PC-9 (cell line): ENCODE results near the gene LELP1. TPM values are rescaled to one million over a fixed set of nuclear protein-coding genes. Genes with fewer than 3 reads are reported as not detected.
"Not testable (repeated sequence)": the region's sequence is repeated elsewhere in the genome, so short reads cannot be mapped to it uniquely, and the experiment has no call there.

Experiments used
- BruUV-seq: library from RNA; stranded (reverse); fragments of 400-500 nt; replicated peaks from 2 replicates; lab custom pipeline; 2021; lab: Mats Ljungman, UMichigan
- CTCF ChIA-PET: fragments of 300-600 bp; sonication (Branson Sonifier 250); formaldehyde crosslinking; loops from one replicate; lab custom pipeline; 2022; ENCODE audit warnings: antibody characterized with exemption; lab: Charles Lee
- POLR2A ChIA-PET: fragments of 300-600 bp; sonication (Branson Sonifier 250); formaldehyde crosslinking; loops from one replicate; lab custom pipeline; 2022; ENCODE audit warnings: antibody characterized with exemption; ENCODE audit not compliant: unreplicated experiment; lab: Charles Lee
- DNase-seq, 2 experiments: peaks; one replicate each; pipeline versions ENCODE4 v3.0.0 to v3.0.0-alpha.2; 2015 to 2022; ENCODE audit warnings: mixed read lengths in 1 of 2
- H2AFZ ChIP-seq: fragments of 200-600 bp; sonication (generic); 2 replicates; pipeline ENCODE4 v1.8.1; 2017; ENCODE audit warnings: antibody characterized with exemption
- H3F3A ChIP-seq: fragments of 200-600 bp; sonication (generic); 2 replicates; pipeline ENCODE4 v1.8.1; 2017; ENCODE audit warnings: antibody characterized with exemption, mild to moderate bottlenecking, low read depth; ENCODE audit not compliant: insufficient read depth
- H3K27ac ChIP-seq: fragments of 200-600 bp; sonication (generic); 2 replicates; pipeline ENCODE4 v1.6.1; 2016; ENCODE audit warnings: mixed run types
- H3K27me3 ChIP-seq: fragments of 200-600 bp; sonication (generic); 2 replicates; pipeline ENCODE4 v1.6.1; 2016; ENCODE audit warnings: low read depth, mixed run types; ENCODE audit not compliant: insufficient read depth
- H3K36me3 ChIP-seq: fragments of 200-600 bp; sonication (generic); 2 replicates; pipeline ENCODE4 v1.6.1; 2016; ENCODE audit warnings: low read depth, mixed run types
- H3K4me1 ChIP-seq: fragments of 200-600 bp; sonication (generic); replicated peaks from 2 replicates; pipeline ENCODE4 v1.6.1; 2016; ENCODE audit warnings: mixed run types; ENCODE audit not compliant: insufficient read depth
- H3K4me2 ChIP-seq: fragments of 200-600 bp; sonication (generic); 2 replicates; pipeline ENCODE4 v1.6.1; 2017; ENCODE audit warnings: mixed run types
- H3K4me3 ChIP-seq: fragments of 200-600 bp; sonication (generic); 2 replicates; pipeline ENCODE4 v1.6.1; 2016; ENCODE audit warnings: mixed run types
- H3K79me2 ChIP-seq: fragments of 200-600 bp; sonication (generic); 2 replicates; pipeline ENCODE4 v1.6.1; 2017; ENCODE audit warnings: low read depth, mixed run types
- H3K9me2 ChIP-seq: fragments of 200-600 bp; sonication (generic); 2 replicates; pipeline ENCODE4 v1.8.1; 2017; ENCODE audit warnings: mild to moderate bottlenecking; ENCODE audit not compliant: insufficient read depth
- H3K9me3 ChIP-seq: fragments of 200-600 bp; sonication (generic); 2 replicates; pipeline ENCODE4 v1.8.1; 2016; ENCODE audit warnings: low read depth; ENCODE audit not compliant: insufficient read depth
- H4K20me1 ChIP-seq: fragments of 200-600 bp; sonication (generic); 2 replicates; pipeline ENCODE4 v1.8.1; 2017; ENCODE audit not compliant: insufficient read depth
- CTCF ChIP-seq: fragments of 200-600 bp; sonication (generic); conservative IDR thresholded peaks from 2 replicates; pipeline ENCODE4 v1.6.1; 2017; ENCODE audit warnings: mixed run types, antibody characterized with exemption, mild to moderate bottlenecking, moderate library complexity
- EZH2 ChIP-seq: fragments of 200-600 bp; sonication (generic); IDR thresholded peaks from 2 replicates; pipeline ENCODE4 v1.8.0; 2017; ENCODE audit warnings: antibody characterized with exemption, low read depth
- intact Hi-C: fragments of 100-400 bp; cut with micrococcal nuclease; formaldehyde crosslinking; loops from one replicate; pipeline ENCODE4 v1.10.0; 2022; ENCODE audit not compliant: unreplicated experiment
- total RNA-seq: library from RNA; stranded (reverse); gene quantifications from 2 replicates; pipeline ENCODE4 v1.2.3, GENCODE V29; 2021

The LELP1 gene
- total RNA-seq, 1 experiment from 2014 or later = not detected

GRCh38 chr1:153223040-153223891, 20.0 kb downstream of the LELP1 start:
- BruUV-seq, H4K20me1 ChIP-seq, H3K4me3 ChIP-seq, H3K4me1 ChIP-seq, H3K79me2 ChIP-seq, H2AFZ ChIP-seq, H3K36me3 ChIP-seq, H3K27ac ChIP-seq, CTCF ChIA-PET, POLR2A ChIA-PET, H3K4me2 ChIP-seq, H3K9me2 ChIP-seq, H3K9me3 ChIP-seq, H3F3A ChIP-seq: not testable (repeated sequence)
- TF ChIP-seq CTCF = peak; percentile 89
- peaks cover 49% of the 10 kb centered on the region for H3K27me3 ChIP-seq
- DNase-seq = peak in 1 of 2 experiments; percentile 66
- intact Hi-C loops = loop anchor here (1.0 kb wide), 1 partner anchor 352 kb away; no protein-coding TSS in a partner anchor

DNA sequence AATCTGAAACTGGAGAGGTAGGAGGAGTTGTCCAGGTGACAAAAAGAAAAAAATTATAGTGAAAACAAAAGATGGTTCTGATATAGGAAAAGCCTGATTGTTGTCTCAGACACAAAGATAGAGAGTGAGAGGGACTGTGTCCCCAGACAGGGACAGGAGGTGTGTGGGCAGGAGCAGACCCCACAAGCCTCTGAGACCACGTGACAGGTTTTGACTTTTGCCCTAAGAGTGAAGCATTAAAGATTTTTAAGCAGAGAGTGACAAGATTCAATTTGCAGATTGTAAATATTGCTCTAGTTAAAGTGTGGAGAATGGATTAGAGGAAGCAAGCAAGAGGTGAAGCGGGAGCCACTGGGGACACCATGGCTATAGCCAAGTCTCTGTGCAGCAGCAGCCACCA, 24.6 kb downstream of the LELP1 start:
- no peaks in the 10 kb centered on the region for H3K36me3 ChIP-seq

DNA sequence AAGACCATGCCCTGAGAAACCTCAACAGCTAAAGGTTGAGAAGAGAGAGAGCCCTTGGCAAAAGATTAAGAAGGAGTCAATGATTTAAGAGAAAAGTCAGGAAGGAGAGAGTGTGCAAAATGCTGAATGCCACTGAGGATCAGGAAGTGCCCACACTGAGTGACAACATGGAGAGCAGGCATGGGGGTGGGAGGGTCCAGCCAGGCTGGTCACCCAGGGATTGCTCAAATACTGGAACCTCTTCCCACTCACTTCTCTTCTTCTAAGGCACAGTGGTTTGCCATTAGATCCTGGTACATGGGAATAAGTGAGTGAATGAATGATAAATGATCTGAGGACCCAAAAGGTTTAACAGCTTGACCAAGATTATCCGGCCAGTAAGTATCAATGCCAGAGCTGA, 25.3 kb downstream of the LELP1 start:
- Histone ChIP-seq H3K27ac (no peak overlapping the region), H3K36me3 (no peaks in the 10 kb centered on the region), H3K9me3 (no peaks in the 10 kb centered on the region), H4K20me1 (no peaks in the 10 kb centered on the region), H2AFZ (no peak overlapping the region), H3K27me3 (peaks cover 31% of the 10 kb centered on the region), H3F3A (no peaks in the 10 kb centered on the region), H3K4me1 (no peaks in the 10 kb centered on the region), H3K9me2 (no peaks in the 10 kb centered on the region), H3K4me2 (no peak overlapping the region), H3K79me2 (no peaks in the 10 kb centered on the region), H3K4me3 (no peak overlapping the region)
- BruUV-seq = no TSS peak
- intact Hi-C loops = no loop called here
- ChIA-PET CTCF (no interaction called here), POLR2A (no interaction called here)
- DNase-seq = no peak
- TF ChIP-seq EZH2 = no peak
- no peak for TF ChIP-seq CTCF

More for the DNA sequence above, 24.6 kb downstream of the LELP1 start:
- Histone ChIP-seq H3K4me3 (no peak overlapping the region), H3K4me2 (no peak overlapping the region), H3K79me2 (no peaks in the 10 kb centered on the region), H3K9me2 (no peaks in the 10 kb centered on the region), H3F3A (no peaks in the 10 kb centered on the region), H3K27ac (no peak overlapping the region), H3K9me3 (no peaks in the 10 kb centered on the region), H3K4me1 (no peaks in the 10 kb centered on the region), H3K27me3 (peaks cover 32% of the 10 kb centered on the region), H2AFZ (no peak overlapping the region), H4K20me1 (no peaks in the 10 kb centered on the region)
- ChIA-PET POLR2A (no interaction called here), CTCF (no interaction called here)
- BruUV-seq = no TSS peak
- TF ChIP-seq CTCF (no peak), EZH2 (no peak)
- intact Hi-C loops = no loop called here
- no peak for DNase-seq
